ENCODE results near the gene KSR1. TPM values are rescaled to one million over a fixed set of nuclear protein-coding genes. Genes with fewer than 3 reads are reported as not detected.
A peak's percentile ranks its signal among the peaks of the same experiment; 100 is the strongest.

KSR1 gene
- total RNA-seq, 2 experiments from 2014 or later, result 19.4 to 25.3 TPM

GRCh38 chr17:27481327-27481726 lies 25.1 kb downstream of the KSR1 start:
- peaks cover 44% of the 10 kb centered on the region for H3K4me1 Mint-ChIP-seq (ENCODE audit: low read depth)
- DNase-seq (peak; percentile 21 to 80 (median 44)), ATAC-seq (ENCODE audit: poor library complexity) (peak; percentile 99)
- peaks cover 38% of the 10 kb centered on the region for H3K4me1 ChIP-seq (ENCODE audit: insufficient read depth, low read length)
- no peaks in the 10 kb centered on the region for H3K36me3 Mint-ChIP-seq (ENCODE audit: low read depth)
- peak overlapping the region; percentile 8 for H3K4me3 Mint-ChIP-seq
- POLR2A ChIA-PET, result interaction anchor here (0.8 to 1.2 kb wide), 4 partner anchors 10 to 187 kb away, joined by 3 to 4 read pairs (median 4); partner anchors contain the start of gene WSB1
- TF ChIP-seq, protein P1, sequence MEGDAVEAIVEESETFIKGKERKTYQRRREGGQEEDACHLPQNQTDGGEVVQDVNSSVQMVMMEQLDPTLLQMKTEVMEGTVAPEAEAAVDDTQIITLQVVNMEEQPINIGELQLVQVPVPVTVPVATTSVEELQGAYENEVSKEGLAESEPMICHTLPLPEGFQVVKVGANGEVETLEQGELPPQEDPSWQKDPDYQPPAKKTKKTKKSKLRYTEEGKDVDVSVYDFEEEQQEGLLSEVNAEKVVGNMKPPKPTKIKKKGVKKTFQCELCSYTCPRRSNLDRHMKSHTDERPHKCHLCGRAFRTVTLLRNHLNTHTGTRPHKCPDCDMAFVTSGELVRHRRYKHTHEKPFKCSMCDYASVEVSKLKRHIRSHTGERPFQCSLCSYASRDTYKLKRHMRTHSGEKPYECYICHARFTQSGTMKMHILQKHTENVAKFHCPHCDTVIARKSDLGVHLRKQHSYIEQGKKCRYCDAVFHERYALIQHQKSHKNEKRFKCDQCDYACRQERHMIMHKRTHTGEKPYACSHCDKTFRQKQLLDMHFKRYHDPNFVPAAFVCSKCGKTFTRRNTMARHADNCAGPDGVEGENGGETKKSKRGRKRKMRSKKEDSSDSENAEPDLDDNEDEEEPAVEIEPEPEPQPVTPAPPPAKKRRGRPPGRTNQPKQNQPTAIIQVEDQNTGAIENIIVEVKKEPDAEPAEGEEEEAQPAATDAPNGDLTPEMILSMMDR (IDR thresholded peaks at IDR 0.05), result no peak
- CTCF ChIA-PET, result interaction anchor here (1.0 to 2.6 kb wide), 4 partner anchors 9 to 118 kb away, joined by 3 to 6 read pairs (median 4); partner anchors contain the start of gene KSR1
- H3K36me3 ChIP-seq (ENCODE audit: insufficient read depth, low read length), result no peaks in the 10 kb centered on the region
- peak overlapping the region; percentile 79 for H3K27ac Mint-ChIP-seq
- intact Hi-C loops (cut with DNase I, micrococcal nuclease), result loop anchor here in 1 of 2 experiments (10.0 kb wide), 1 partner anchor 53 kb away; no protein-coding TSS in a partner anchor
- H3K27me3 Mint-ChIP-seq, result no peaks in the 10 kb centered on the region
- H3K4me3 ChIP-seq (ENCODE audit: low read length), result no peak overlapping the region
- no peak overlapping the region for H3K27ac ChIP-seq (ENCODE audit: low read depth in 1 of 2, low read length in 2 of 2)
- H3K9me3 ChIP-seq (ENCODE audit: control insufficient read depth in 1 of 2, insufficient read depth in 1 of 2, low read length in 2 of 2), result no peaks in the 10 kb centered on the region
- no peaks in the 10 kb centered on the region for H3K9me3 Mint-ChIP-seq
- no peaks in the 10 kb centered on the region for H3K27me3 ChIP-seq (ENCODE audit: control insufficient read depth in 1 of 2, insufficient read depth in 2 of 2, low read length in 2 of 2)

DNA sequence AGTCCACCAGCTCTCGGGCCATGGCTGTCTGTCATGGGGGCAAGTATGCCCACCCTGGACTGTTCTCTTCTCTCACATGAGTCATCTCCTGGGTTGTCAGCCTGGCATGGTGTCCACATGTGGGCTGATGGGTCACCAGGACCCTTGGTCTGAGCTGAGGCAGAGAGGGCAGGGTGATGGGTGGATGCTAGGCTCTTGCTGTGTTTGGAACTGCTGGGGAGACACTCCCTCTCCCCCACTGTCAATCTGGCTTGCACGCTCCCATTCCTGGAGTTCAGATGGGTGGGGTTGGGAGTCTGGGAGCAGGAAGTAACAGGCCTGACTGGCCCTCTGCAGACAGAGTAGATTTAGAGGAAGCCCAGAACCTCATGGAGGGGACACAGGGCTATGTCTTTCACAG lies 28.9 kb downstream of the KSR1 start:
- H3K4me3 Mint-ChIP-seq, result no peak overlapping the region
- ChIA-PET CTCF (no interaction called here), POLR2A (no interaction called here)
- intact Hi-C loops (cut with DNase I, micrococcal nuclease), result loop anchor here in 1 of 2 experiments (10.0 kb wide), 1 partner anchor 50 kb away; no protein-coding TSS in a partner anchor
- Histone ChIP-seq H3K36me3 (ENCODE audit: insufficient read depth, low read length) (no peaks in the 10 kb centered on the region), H3K27ac (ENCODE audit: low read depth in 1 of 2, low read length in 2 of 2) (no peak overlapping the region), H3K4me1 (ENCODE audit: insufficient read depth, low read length) (peaks cover 13% of the 10 kb centered on the region), H3K4me3 (ENCODE audit: low read length) (no peak overlapping the region), H3K9me3 (ENCODE audit: control insufficient read depth in 1 of 2, insufficient read depth in 1 of 2, low read length in 2 of 2) (no peaks in the 10 kb centered on the region), H3K27me3 (ENCODE audit: control insufficient read depth in 1 of 2, insufficient read depth in 2 of 2, low read length in 2 of 2) (no peaks in the 10 kb centered on the region)
- ATAC-seq (ENCODE audit: poor library complexity), result no peak
- no peaks in the 10 kb centered on the region for H3K27me3 Mint-ChIP-seq
- no peak overlapping the region for H3K27ac Mint-ChIP-seq
- TF ChIP-seq, protein P1 (IDR thresholded peaks at IDR 0.05), result no peak
- no peak for DNase-seq
- peaks cover 4% of the 10 kb centered on the region for H3K36me3 Mint-ChIP-seq (ENCODE audit: low read depth)
- peaks cover 34% of the 10 kb centered on the region for H3K4me1 Mint-ChIP-seq (ENCODE audit: low read depth)
- no peaks in the 10 kb centered on the region for H3K9me3 Mint-ChIP-seq

GRCh38 chr17:27485716-27486495 lies 29.7 kb downstream of the KSR1 start:
- no peaks in the 10 kb centered on the region for H3K27me3 ChIP-seq (ENCODE audit: control insufficient read depth in 1 of 2, insufficient read depth in 2 of 2, low read length in 2 of 2)
- H3K9me3 Mint-ChIP-seq, result no peaks in the 10 kb centered on the region
- H3K27ac ChIP-seq (ENCODE audit: low read depth in 1 of 2, low read length in 2 of 2), result no peak overlapping the region
- ChIA-PET POLR2A (no interaction called here), CTCF (no interaction called here)
- H3K9me3 ChIP-seq (ENCODE audit: control insufficient read depth in 1 of 2, insufficient read depth in 1 of 2, low read length in 2 of 2), result no peaks in the 10 kb centered on the region
- no peak overlapping the region for H3K4me3 Mint-ChIP-seq
- peaks cover 26% of the 10 kb centered on the region for H3K4me1 Mint-ChIP-seq (ENCODE audit: low read depth)
- no peak overlapping the region for H3K27ac Mint-ChIP-seq
- no peaks in the 10 kb centered on the region for H3K36me3 ChIP-seq (ENCODE audit: insufficient read depth, low read length)
- no peaks in the 10 kb centered on the region for H3K27me3 Mint-ChIP-seq
- H3K4me3 ChIP-seq (ENCODE audit: low read length), result no peak overlapping the region
- ATAC-seq (ENCODE audit: poor library complexity), result no peak
- H3K4me1 ChIP-seq (ENCODE audit: insufficient read depth, low read length), result peaks cover 13% of the 10 kb centered on the region
- H3K36me3 Mint-ChIP-seq (ENCODE audit: low read depth), result peaks cover 4% of the 10 kb centered on the region
- intact Hi-C loops (cut with DNase I, micrococcal nuclease), result loop anchor here in 1 of 2 experiments (10.0 kb wide), 1 partner anchor 49 kb away; no protein-coding TSS in a partner anchor
- no peak for DNase-seq
- TF ChIP-seq, protein P1 (IDR thresholded peaks at IDR 0.05), result no peak
